Measurements from ENCODE around the gene GPATCH1.
"Not testable (repeated sequence)": the region's sequence is repeated elsewhere in the genome, so short reads cannot be mapped to it uniquely, and the experiment has no call there.

The GPATCH1 gene

GRCh38 chr19:33152176-33152575 lies 71.2 kb downstream of the GPATCH1 start:
- TF ChIP-seq CTCF (IDR thresholded peaks at IDR 0.05; ENCODE audit: extremely low read depth, insufficient read depth, missing control alignments) = no peak
- no peak for DNase-seq (ENCODE audit: low spot score)
- in situ Hi-C loops (cut with MboI; ENCODE audit: low pct_unique_long_range_greater_than_20kb, low sequenced_read_pairs, unreplicated experiment) = no loop called here

DNA sequence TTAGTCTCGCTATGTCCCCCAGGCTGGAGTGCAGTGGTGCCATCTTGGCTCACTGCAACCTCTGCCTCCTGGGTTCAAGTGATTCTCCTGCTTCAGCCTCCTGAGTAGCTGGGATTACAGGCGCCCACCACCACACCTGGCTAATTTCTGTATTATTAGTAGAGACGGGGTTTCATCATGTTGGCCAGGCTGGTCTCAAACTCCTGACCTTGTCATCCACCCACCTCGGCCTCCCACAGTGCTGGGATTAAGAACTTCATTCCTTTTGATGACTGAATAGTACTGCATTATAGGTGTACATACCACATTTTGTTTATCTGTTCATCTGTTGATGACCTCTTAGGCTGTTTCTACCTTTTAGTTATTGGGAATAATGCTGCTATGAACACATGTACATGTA lies 71.6 kb downstream of the GPATCH1 start:
- DNase-seq (ENCODE audit: low spot score); in situ Hi-C loops (cut with MboI; ENCODE audit: low pct_unique_long_range_greater_than_20kb, low sequenced_read_pairs, unreplicated experiment): not testable (repeated sequence)

DNA sequence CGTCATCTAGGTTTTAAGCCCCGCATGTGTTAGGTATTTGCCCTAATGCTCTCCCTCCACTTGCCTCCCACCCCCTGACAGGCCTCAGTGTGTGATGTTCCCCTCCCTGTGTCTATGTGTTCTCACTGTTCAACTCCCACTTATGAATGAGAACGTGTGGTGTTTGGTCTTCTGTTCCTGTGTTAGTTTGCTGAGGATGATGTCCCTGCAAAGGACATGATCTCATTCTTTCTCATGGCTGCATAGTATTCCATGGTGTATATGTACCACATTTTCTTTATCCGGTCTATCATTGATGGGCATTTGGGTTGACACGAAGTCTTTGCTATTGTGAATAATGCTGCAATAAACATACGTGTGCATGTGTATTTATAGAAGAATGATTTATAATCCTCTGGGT lies 73.3 kb downstream of the GPATCH1 start:
- DNase-seq (ENCODE audit: low spot score); in situ Hi-C loops (cut with MboI; ENCODE audit: low pct_unique_long_range_greater_than_20kb, low sequenced_read_pairs, unreplicated experiment): not testable (repeated sequence)

DNA sequence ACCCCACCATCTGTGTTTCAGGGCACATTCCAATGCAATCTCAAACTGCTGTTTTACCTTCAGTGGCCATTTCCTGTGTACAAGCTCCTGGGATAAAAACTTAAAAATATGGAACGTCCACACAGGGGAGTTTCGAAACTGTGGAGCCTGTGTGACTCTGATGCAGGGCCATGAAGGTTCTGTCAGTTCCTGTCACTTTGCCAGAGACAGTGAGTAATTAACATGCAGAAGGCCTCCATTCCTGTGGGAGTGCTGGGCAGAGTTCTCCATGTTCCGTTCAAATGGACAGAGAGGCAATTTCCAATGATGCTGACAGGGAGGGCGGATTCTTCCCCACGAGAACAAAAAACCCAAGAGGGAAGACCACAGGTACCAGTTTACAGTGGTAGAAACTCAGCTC lies 75.4 kb downstream of the GPATCH1 start:
- no peak for DNase-seq (ENCODE audit: low spot score)
- no peak for TF ChIP-seq CTCF (IDR thresholded peaks at IDR 0.05; ENCODE audit: extremely low read depth, insufficient read depth, missing control alignments)
- in situ Hi-C loops (cut with MboI; ENCODE audit: low pct_unique_long_range_greater_than_20kb, low sequenced_read_pairs, unreplicated experiment) = no loop called here

DNA sequence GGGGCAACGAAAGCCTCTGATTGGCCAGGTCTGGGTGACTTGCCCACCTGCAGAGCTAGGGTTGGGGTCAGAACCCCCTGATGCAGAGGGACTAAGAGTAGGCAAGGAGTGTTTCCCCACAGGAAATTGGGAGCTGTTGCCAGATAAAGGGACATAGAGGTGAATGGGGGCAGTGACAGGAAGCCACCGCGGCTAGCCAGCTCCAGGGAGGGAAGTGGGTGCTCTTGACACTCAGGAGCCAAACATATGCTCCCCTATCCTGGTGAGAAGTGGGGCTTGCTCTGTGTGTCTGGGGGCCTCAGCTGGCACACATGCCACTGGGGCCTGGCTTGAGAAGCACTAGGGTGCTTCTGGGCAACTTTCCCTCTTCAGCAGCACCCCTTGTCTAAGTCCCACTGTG lies 76.9 kb downstream of the GPATCH1 start:
- no peak for TF ChIP-seq CTCF (IDR thresholded peaks at IDR 0.05; ENCODE audit: extremely low read depth, insufficient read depth, missing control alignments)
- in situ Hi-C loops (cut with MboI; ENCODE audit: low pct_unique_long_range_greater_than_20kb, low sequenced_read_pairs, unreplicated experiment) = no loop called here
- no peak for DNase-seq (ENCODE audit: low spot score)

- in situ Hi-C loops (cut with MboI; ENCODE audit: low pct_unique_long_range_greater_than_20kb, low sequenced_read_pairs, unreplicated experiment) = no loop called here
- DNase-seq (ENCODE audit: low spot score) = no peak
- TF ChIP-seq CTCF (IDR thresholded peaks at IDR 0.05; ENCODE audit: extremely low read depth, insufficient read depth, missing control alignments) = no peak
These were observed 77.4 kb downstream of the GPATCH1 start for GRCh38 chr19:33158365-33158764.

- no peak for TF ChIP-seq CTCF (IDR thresholded peaks at IDR 0.05; ENCODE audit: extremely low read depth, insufficient read depth, missing control alignments)
- in situ Hi-C loops (cut with MboI; ENCODE audit: low pct_unique_long_range_greater_than_20kb, low sequenced_read_pairs, unreplicated experiment) = no loop called here
- DNase-seq (ENCODE audit: low spot score) = no peak
These were observed 78.2 kb downstream of the GPATCH1 start for GRCh38 chr19:33159149-33159548.

DNA sequence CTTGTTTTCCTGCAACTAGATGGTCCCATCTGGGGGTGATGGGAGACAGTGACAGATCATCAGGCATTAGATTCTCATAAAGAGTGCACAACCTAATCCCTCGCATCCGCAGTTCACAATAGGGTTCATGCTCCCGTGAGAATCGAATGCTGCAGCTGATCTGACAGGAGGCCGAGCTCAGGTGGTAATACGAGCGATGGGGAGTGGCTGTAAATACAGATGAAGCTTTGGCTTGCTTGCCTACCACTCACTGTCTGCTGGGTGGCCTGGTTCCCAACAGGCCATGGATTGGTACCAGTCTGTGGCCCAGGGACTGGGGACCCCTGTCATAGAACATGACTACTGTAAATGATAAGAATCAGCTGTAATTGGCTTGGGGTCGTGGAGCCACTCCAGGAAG lies 78.9 kb downstream of the GPATCH1 start:
- in situ Hi-C loops (cut with MboI; ENCODE audit: low pct_unique_long_range_greater_than_20kb, low sequenced_read_pairs, unreplicated experiment) = no loop called here
- TF ChIP-seq CTCF (IDR thresholded peaks at IDR 0.05; ENCODE audit: extremely low read depth, insufficient read depth, missing control alignments) = no peak
- DNase-seq (ENCODE audit: low spot score) = no peak
